ENCODE results near the gene BMP4.

BMP4 gene

DNA sequence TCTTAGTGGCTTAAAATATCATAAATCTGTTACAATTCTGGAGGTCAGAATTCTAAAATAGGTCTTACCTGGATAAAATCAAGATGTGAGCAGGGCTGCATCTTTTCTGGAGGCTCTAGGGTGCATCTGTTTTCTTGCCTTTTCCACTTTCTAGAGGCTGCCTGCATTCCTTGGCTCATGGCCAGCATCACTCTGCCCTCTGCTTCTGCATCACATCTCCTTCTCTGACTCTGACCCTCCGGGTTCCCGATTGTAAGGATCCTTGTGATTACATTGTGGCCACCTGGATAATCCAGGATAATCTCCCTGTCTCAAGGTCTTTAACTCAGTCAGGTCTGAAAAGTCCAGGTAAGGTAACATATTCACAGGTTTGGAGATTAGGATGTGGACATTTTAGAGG, 11.0 kb upstream of the BMP4 start:
- no peak overlapping the region for H3K9ac ChIP-seq (ENCODE audit: low read depth in 1 of 2, low read length in 2 of 2)
- H3K36me3 ChIP-seq (ENCODE audit: control insufficient read depth in 2 of 2, insufficient read depth in 2 of 2, low read length in 2 of 2), result no peaks in the 10 kb centered on the region
- H3K4me3 ChIP-seq (ENCODE audit: low read length in 2 of 2), result no peak overlapping the region
- H3K4me1 ChIP-seq (ENCODE audit: control insufficient read depth in 2 of 2, insufficient read depth in 2 of 2, low read length in 2 of 2), result peaks cover 5 to 8% of the 10 kb centered on the region in 2 donors
- no peak overlapping the region for H3K27ac ChIP-seq (ENCODE audit: low read depth in 2 of 2, low read length in 2 of 2)
- no peaks in the 10 kb centered on the region for H3K9me3 ChIP-seq (ENCODE audit: control insufficient read depth in 2 of 2, low read length in 2 of 2)
- H3K27me3 ChIP-seq (ENCODE audit: control insufficient read depth in 2 of 2, insufficient read depth in 2 of 2, low read length in 2 of 2), result peaks cover 2 to 8% of the 10 kb centered on the region in 2 donors

DNA sequence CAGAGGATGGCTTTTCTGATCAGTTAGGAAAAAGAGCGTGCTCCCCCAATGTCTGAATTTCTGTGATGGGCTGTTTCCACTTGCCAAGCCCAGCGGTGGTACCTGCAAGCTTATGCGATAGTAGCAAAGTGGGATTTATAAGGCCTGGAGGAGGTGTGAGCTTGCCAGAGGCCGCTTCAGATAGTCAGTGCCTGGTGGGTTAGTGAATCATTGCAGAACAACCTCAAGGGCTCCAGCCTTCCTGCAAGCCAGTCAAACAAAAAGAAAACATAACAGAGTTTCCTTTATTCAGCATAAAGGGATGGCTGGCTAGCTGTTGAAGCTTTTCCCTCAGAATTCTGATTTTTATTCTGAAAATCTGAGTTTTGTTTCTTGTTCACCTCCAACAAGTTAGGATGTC, 7.6 kb upstream of the BMP4 start:
- Histone ChIP-seq H3K4me1 (ENCODE audit: control insufficient read depth in 2 of 2, insufficient read depth in 2 of 2, low read length in 2 of 2) (peaks cover 5 to 8% of the 10 kb centered on the region in 2 donors), H3K4me3 (ENCODE audit: low read length in 2 of 2) (no peak overlapping the region), H3K27me3 (ENCODE audit: control insufficient read depth in 2 of 2, insufficient read depth in 2 of 2, low read length in 2 of 2) (peaks cover 5 to 12% of the 10 kb centered on the region in 2 donors), H3K36me3 (ENCODE audit: control insufficient read depth in 2 of 2, insufficient read depth in 2 of 2, low read length in 2 of 2) (no peaks in the 10 kb centered on the region), H3K9me3 (ENCODE audit: control insufficient read depth in 2 of 2, low read length in 2 of 2) (no peaks in the 10 kb centered on the region), H3K9ac (ENCODE audit: low read depth in 1 of 2, low read length in 2 of 2) (no peak overlapping the region), H3K27ac (ENCODE audit: low read depth in 2 of 2, low read length in 2 of 2) (no peak overlapping the region)

GRCh38 chr14:53963320-53964227, 6.9 kb upstream of the BMP4 start:
- Histone ChIP-seq H3K27ac (ENCODE audit: low read depth in 2 of 2, low read length in 2 of 2) (no peak overlapping the region), H3K9me3 (ENCODE audit: control insufficient read depth in 2 of 2, low read length in 2 of 2) (no peaks in the 10 kb centered on the region), H3K27me3 (ENCODE audit: control insufficient read depth in 2 of 2, insufficient read depth in 2 of 2, low read length in 2 of 2) (peaks cover 5 to 12% of the 10 kb centered on the region in 2 donors), H3K9ac (ENCODE audit: low read depth in 1 of 2, low read length in 2 of 2) (no peak overlapping the region), H3K4me3 (ENCODE audit: low read length in 2 of 2) (peak overlapping the region; percentile 38 to 43), H3K36me3 (ENCODE audit: control insufficient read depth in 2 of 2, insufficient read depth in 2 of 2, low read length in 2 of 2) (no peaks in the 10 kb centered on the region), H3K4me1 (ENCODE audit: control insufficient read depth in 2 of 2, insufficient read depth in 2 of 2, low read length in 2 of 2) (peaks cover 5 to 8% of the 10 kb centered on the region in 2 donors)

GRCh38 chr14:53962953-53963319, 6.3 kb upstream of the BMP4 start:
- Histone ChIP-seq H3K27me3 (ENCODE audit: control insufficient read depth in 2 of 2, insufficient read depth in 2 of 2, low read length in 2 of 2) (peaks cover 5 to 12% of the 10 kb centered on the region in 2 donors), H3K9ac (ENCODE audit: low read depth in 1 of 2, low read length in 2 of 2) (no peak overlapping the region)

DNA sequence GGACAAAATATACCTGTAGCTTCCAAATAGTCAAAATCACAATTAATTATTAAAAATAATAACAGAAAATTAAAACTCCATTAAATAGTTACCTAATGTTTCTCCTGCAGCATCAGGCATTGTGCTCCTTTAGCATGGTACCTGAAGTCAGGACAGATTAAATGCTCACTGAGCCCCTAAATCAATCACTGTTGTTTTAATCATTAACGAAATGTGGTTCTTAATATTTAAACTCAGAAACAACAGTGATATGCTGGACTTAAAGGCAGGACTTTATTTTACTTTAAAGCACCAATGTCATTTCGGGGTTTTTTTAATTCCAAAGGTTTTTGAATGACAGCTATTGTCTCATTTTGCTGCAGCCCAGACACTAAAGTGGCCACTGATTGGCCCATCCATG, 2.0 kb upstream of the BMP4 start:
- Histone ChIP-seq H3K36me3 (ENCODE audit: control insufficient read depth in 2 of 2, insufficient read depth in 2 of 2, low read length in 2 of 2) (no peaks in the 10 kb centered on the region), H3K27ac (ENCODE audit: low read depth in 2 of 2, low read length in 2 of 2) (no peak overlapping the region), H3K4me1 (ENCODE audit: control insufficient read depth in 2 of 2, insufficient read depth in 2 of 2, low read length in 2 of 2) (peaks cover 14 to 23% of the 10 kb centered on the region in 2 donors), H3K9ac (ENCODE audit: low read depth in 1 of 2, low read length in 2 of 2) (no peak overlapping the region), H3K27me3 (ENCODE audit: control insufficient read depth in 2 of 2, insufficient read depth in 2 of 2, low read length in 2 of 2) (peaks cover 22% of the 10 kb centered on the region in 2 donors), H3K9me3 (ENCODE audit: control insufficient read depth in 2 of 2, low read length in 2 of 2) (no peaks in the 10 kb centered on the region), H3K4me3 (ENCODE audit: low read length in 2 of 2) (no peak overlapping the region)

More at GRCh38 chr14:53962953-53963319, 6.3 kb upstream of the BMP4 start:
- no peak overlapping the region for H3K27ac ChIP-seq (ENCODE audit: low read depth in 2 of 2, low read length in 2 of 2)
- peaks cover 5 to 8% of the 10 kb centered on the region in 2 donors for H3K4me1 ChIP-seq (ENCODE audit: control insufficient read depth in 2 of 2, insufficient read depth in 2 of 2, low read length in 2 of 2)
- peak overlapping the region; percentile 38 to 43 for H3K4me3 ChIP-seq (ENCODE audit: low read length in 2 of 2)
- no peaks in the 10 kb centered on the region for H3K36me3 ChIP-seq (ENCODE audit: control insufficient read depth in 2 of 2, insufficient read depth in 2 of 2, low read length in 2 of 2)
- H3K9me3 ChIP-seq (ENCODE audit: control insufficient read depth in 2 of 2, low read length in 2 of 2), result no peaks in the 10 kb centered on the region

- Histone ChIP-seq H3K36me3 (ENCODE audit: control insufficient read depth in 2 of 2, insufficient read depth in 2 of 2, low read length in 2 of 2) (no peaks in the 10 kb centered on the region), H3K4me1 (ENCODE audit: control insufficient read depth in 2 of 2, insufficient read depth in 2 of 2, low read length in 2 of 2) (peaks cover 11 to 19% of the 10 kb centered on the region in 2 donors), H3K27me3 (ENCODE audit: control insufficient read depth in 2 of 2, insufficient read depth in 2 of 2, low read length in 2 of 2) (peaks cover 14 to 20% of the 10 kb centered on the region in 2 donors), H3K4me3 (ENCODE audit: low read length in 2 of 2) (no peak overlapping the region), H3K9ac (ENCODE audit: low read depth in 1 of 2, low read length in 2 of 2) (no peak overlapping the region), H3K9me3 (ENCODE audit: control insufficient read depth in 2 of 2, low read length in 2 of 2) (no peaks in the 10 kb centered on the region), H3K27ac (ENCODE audit: low read depth in 2 of 2, low read length in 2 of 2) (no peak overlapping the region)
Measured at GRCh38 chr14:53957739-53958138, 1.1 kb upstream of the BMP4 start.

DNA sequence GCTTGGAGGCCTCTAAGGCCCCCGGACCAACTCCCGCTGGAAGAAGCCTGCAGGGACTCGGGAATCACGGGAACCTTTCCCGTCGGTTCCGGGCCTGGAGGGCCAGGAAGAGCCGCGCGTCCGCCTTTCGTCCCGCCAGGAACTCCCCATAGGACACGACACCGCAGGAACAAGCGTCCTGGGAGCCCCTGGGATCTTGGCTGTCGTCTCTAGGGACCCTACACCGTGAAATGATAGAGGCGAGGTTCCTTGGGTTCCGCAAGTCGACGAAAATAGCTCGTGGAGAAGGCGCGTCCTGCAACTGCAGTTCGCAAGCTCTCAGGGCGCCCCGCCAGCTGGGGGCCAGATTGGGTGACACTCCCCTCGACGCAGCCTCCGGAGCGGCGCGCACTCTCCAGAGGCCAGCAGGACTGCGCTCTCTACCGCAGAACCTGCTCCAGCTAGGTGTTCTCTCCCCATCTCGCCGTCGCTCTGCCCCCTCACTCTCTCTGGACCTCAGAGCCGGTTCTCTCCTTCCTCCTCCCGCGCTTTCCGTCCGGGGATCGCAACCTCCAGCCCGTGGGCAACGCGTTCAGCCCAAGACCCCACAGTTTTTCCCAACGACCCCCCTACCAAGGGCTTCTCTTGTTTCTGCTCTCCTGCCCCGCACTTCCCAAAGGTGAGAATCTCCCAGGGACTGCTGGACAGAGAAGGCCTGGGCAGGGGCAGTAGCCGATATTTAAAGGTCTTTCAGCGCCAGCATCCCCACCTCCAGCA, 776 bp downstream of the BMP4 start:
- H3K36me3 ChIP-seq (ENCODE audit: control insufficient read depth in 2 of 2, insufficient read depth in 2 of 2, low read length in 2 of 2), result no peaks in the 10 kb centered on the region
- peak overlapping the region; percentile 76 for H3K4me3 ChIP-seq (ENCODE audit: low read length in 2 of 2)
- no peaks in the 10 kb centered on the region for H3K9me3 ChIP-seq (ENCODE audit: control insufficient read depth in 2 of 2, low read length in 2 of 2)
- peak overlapping the region; percentile 60 to 63 for H3K9ac ChIP-seq (ENCODE audit: low read depth in 1 of 2, low read length in 2 of 2)
- H3K27ac ChIP-seq (ENCODE audit: low read depth in 2 of 2, low read length in 2 of 2), result peak overlapping the region; percentile 80 to 81
- H3K27me3 ChIP-seq (ENCODE audit: control insufficient read depth in 2 of 2, insufficient read depth in 2 of 2, low read length in 2 of 2), result peaks cover 15 to 17% of the 10 kb centered on the region in 2 donors
- H3K4me1 ChIP-seq (ENCODE audit: control insufficient read depth in 2 of 2, insufficient read depth in 2 of 2, low read length in 2 of 2), result peaks cover 18 to 24% of the 10 kb centered on the region in 2 donors

GRCh38 chr14:53955229-53955556, 1.4 kb downstream of the BMP4 start:
- H3K4me3 ChIP-seq (ENCODE audit: low read length in 2 of 2), result peak overlapping the region; percentile 76
- no peaks in the 10 kb centered on the region for H3K9me3 ChIP-seq (ENCODE audit: control insufficient read depth in 2 of 2, low read length in 2 of 2)
- H3K4me1 ChIP-seq (ENCODE audit: control insufficient read depth in 2 of 2, insufficient read depth in 2 of 2, low read length in 2 of 2), result peaks cover 18 to 24% of the 10 kb centered on the region in 2 donors
- H3K36me3 ChIP-seq (ENCODE audit: control insufficient read depth in 2 of 2, insufficient read depth in 2 of 2, low read length in 2 of 2), result peaks cover 0 to 3% of the 10 kb centered on the region in 2 donors
- H3K9ac ChIP-seq (ENCODE audit: low read depth in 1 of 2, low read length in 2 of 2), result peak overlapping the region; percentile 60 to 79
- peaks cover 15 to 17% of the 10 kb centered on the region in 2 donors for H3K27me3 ChIP-seq (ENCODE audit: control insufficient read depth in 2 of 2, insufficient read depth in 2 of 2, low read length in 2 of 2)
- H3K27ac ChIP-seq (ENCODE audit: low read depth in 2 of 2, low read length in 2 of 2), result peak overlapping the region; percentile 80 to 81

DNA sequence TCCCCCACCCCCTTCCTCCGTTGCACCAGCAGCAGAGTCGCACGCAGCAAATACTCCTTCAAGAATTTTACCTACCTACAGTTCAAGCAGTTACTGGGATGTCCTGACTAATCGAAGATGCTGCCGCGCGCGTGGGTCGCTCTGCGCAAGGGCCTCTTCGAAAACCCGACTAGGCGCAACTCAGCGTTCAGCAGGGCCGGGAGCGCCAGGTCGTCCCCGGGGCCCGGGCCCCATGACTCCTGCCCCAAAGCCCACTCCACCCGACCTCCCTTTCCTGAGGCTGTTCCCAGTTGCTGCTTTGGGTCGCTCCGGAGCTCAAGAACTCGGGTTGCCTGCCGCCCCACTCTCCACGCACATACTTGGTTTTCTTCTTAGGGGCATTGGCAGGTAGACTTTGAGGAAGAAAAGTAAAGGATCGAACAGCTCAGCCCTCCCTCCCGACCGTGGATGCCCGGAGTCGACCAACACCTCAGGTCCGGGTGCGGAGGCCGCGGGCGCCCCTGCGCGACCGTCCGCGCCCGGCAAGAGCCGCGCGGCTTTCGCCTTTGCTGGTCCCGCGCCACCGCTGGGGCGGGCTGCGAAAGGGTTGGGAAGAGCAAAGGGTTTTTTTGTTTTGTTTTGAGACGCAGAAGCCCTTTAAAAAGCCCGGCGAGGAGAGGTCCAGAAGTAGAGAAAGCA, 1.9 kb downstream of the BMP4 start:
- Histone ChIP-seq H3K9ac (ENCODE audit: low read depth in 1 of 2, low read length in 2 of 2) (peak overlapping the region; percentile 47 to 79), H3K4me3 (ENCODE audit: low read length in 2 of 2) (peak overlapping the region; percentile 76), H3K4me1 (ENCODE audit: control insufficient read depth in 2 of 2, insufficient read depth in 2 of 2, low read length in 2 of 2) (peaks cover 18 to 24% of the 10 kb centered on the region in 2 donors), H3K27ac (ENCODE audit: low read depth in 2 of 2, low read length in 2 of 2) (peak overlapping the region; percentile 80 to 81), H3K36me3 (ENCODE audit: control insufficient read depth in 2 of 2, insufficient read depth in 2 of 2, low read length in 2 of 2) (peaks cover 0 to 3% of the 10 kb centered on the region in 2 donors), H3K9me3 (ENCODE audit: control insufficient read depth in 2 of 2, low read length in 2 of 2) (no peaks in the 10 kb centered on the region), H3K27me3 (ENCODE audit: control insufficient read depth in 2 of 2, insufficient read depth in 2 of 2, low read length in 2 of 2) (peaks cover 15 to 17% of the 10 kb centered on the region in 2 donors)
